ENCODE data around the gene CFAP53.

Gene CFAP53

GRCh38 chr18:50306944-50307343 lies 40.6 kb upstream of the CFAP53 start:
- peak overlapping the region; percentile 91 for H3K4me2 ChIP-seq (ENCODE audit: low read depth, low read length)
- no peaks in the 10 kb centered on the region for H3K9me2 ChIP-seq (replicated peaks; ENCODE audit: insufficient read depth, low read length)
- H2AFZ ChIP-seq (ENCODE audit: low read length) = peak overlapping the region; percentile 67
- H3K79me2 ChIP-seq (ENCODE audit: low read length) = no peaks in the 10 kb centered on the region
- H3K4me1 ChIP-seq (ENCODE audit: low read length) = peaks cover 19% of the 10 kb centered on the region
- H3F3A ChIP-seq (ENCODE audit: insufficient read depth, low read length) = peaks cover 22% of the 10 kb centered on the region
- no peak overlapping the region for H3K27ac ChIP-seq (ENCODE audit: low read length)
- H3K36me3 ChIP-seq (replicated peaks; ENCODE audit: insufficient read depth, low read length) = no peaks in the 10 kb centered on the region
- no peaks in the 10 kb centered on the region for H3K9me3 ChIP-seq (replicated peaks; ENCODE audit: insufficient read depth, low read length)
- peak overlapping the region; percentile 69; the same call in 1 of the 2 replicates for H3K4me3 ChIP-seq (ENCODE audit: low read length)
- no peak overlapping the region; the same call in 1 of the 2 replicates for H3K9ac ChIP-seq (ENCODE audit: low read length)
- TF ChIP-seq EZH2 (optimal IDR thresholded peaks at IDR 0.05; ENCODE audit: low read depth, low read length) (no peak), EZH2phosphoT487 (IDR thresholded peaks at IDR 0.05; ENCODE audit: low read length) (no peak), CTCF (IDR thresholded peaks at IDR 0.05; ENCODE audit: low read length) (no peak)
- 0 out of 2 replicates have a peak, but pooled peaks cover 7% of the 10 kb centered on the region for H3K27me3 ChIP-seq (replicated peaks; ENCODE audit: insufficient read depth, low read length)
- no peaks in the 10 kb centered on the region for H4K20me1 ChIP-seq (ENCODE audit: insufficient read depth, low read length)
- DNase-seq = no peak

GRCh38 chr18:50301074-50301473 lies 34.8 kb upstream of the CFAP53 start:
- Histone ChIP-seq H3K4me1 (ENCODE audit: low read length) (no peaks in the 10 kb centered on the region), H4K20me1 (ENCODE audit: insufficient read depth, low read length) (no peaks in the 10 kb centered on the region), H3F3A (ENCODE audit: insufficient read depth, low read length) (no peaks in the 10 kb centered on the region), H2AFZ (ENCODE audit: low read length) (no peak overlapping the region), H3K4me2 (ENCODE audit: low read depth, low read length) (no peak overlapping the region), H3K4me3 (ENCODE audit: low read length) (no peak overlapping the region), H3K9me2 (replicated peaks; ENCODE audit: insufficient read depth, low read length) (no peaks in the 10 kb centered on the region), H3K9ac (ENCODE audit: low read length) (no peak overlapping the region), H3K27ac (ENCODE audit: low read length) (no peak overlapping the region), H3K27me3 (replicated peaks; ENCODE audit: insufficient read depth, low read length) (0 out of 2 replicates have a peak, but pooled peaks cover 7% of the 10 kb centered on the region), H3K36me3 (replicated peaks; ENCODE audit: insufficient read depth, low read length) (no peaks in the 10 kb centered on the region), H3K79me2 (ENCODE audit: low read length) (no peaks in the 10 kb centered on the region), H3K9me3 (replicated peaks; ENCODE audit: insufficient read depth, low read length) (no peaks in the 10 kb centered on the region)
- TF ChIP-seq EZH2phosphoT487 (IDR thresholded peaks at IDR 0.05; ENCODE audit: low read length) = no peak
- no peak for DNase-seq

- H3K4me2 ChIP-seq (ENCODE audit: low read depth, low read length) = no peak overlapping the region
- no peaks in the 10 kb centered on the region for H3K79me2 ChIP-seq (ENCODE audit: low read length)
- no peak for DNase-seq
- no peak for TF ChIP-seq EZH2 (optimal IDR thresholded peaks at IDR 0.05; ENCODE audit: low read depth, low read length)
- no peak for TF ChIP-seq CTCF (IDR thresholded peaks at IDR 0.05; ENCODE audit: low read length)
- TF ChIP-seq EZH2phosphoT487 (IDR thresholded peaks at IDR 0.05; ENCODE audit: low read length) = no peak
- H3K36me3 ChIP-seq (replicated peaks; ENCODE audit: insufficient read depth, low read length) = no peaks in the 10 kb centered on the region
- no peaks in the 10 kb centered on the region for H3F3A ChIP-seq (ENCODE audit: insufficient read depth, low read length)
- no peak overlapping the region for H2AFZ ChIP-seq (ENCODE audit: low read length)
- no peak overlapping the region for H3K9ac ChIP-seq (ENCODE audit: low read length)
- H3K4me3 ChIP-seq (ENCODE audit: low read length) = no peak overlapping the region
- no peak overlapping the region for H3K27ac ChIP-seq (ENCODE audit: low read length)
- H3K4me1 ChIP-seq (ENCODE audit: low read length) = no peaks in the 10 kb centered on the region
- no peaks in the 10 kb centered on the region for H3K9me3 ChIP-seq (replicated peaks; ENCODE audit: insufficient read depth, low read length)
- no peaks in the 10 kb centered on the region for H3K27me3 ChIP-seq (replicated peaks; ENCODE audit: insufficient read depth, low read length)
- H3K9me2 ChIP-seq (replicated peaks; ENCODE audit: insufficient read depth, low read length) = no peaks in the 10 kb centered on the region
- H4K20me1 ChIP-seq (ENCODE audit: insufficient read depth, low read length) = no peaks in the 10 kb centered on the region
These were observed 33.5 kb upstream of the CFAP53 start for GRCh38 chr18:50299626-50300388.
